Neural progenitor cell (in vitro differentiated cells): ENCODE data around the gene TFDP1.

ENCODE experiments used
- CTCF ChIP-seq: fragments of 200-600 bp; sonication (generic); IDR thresholded peaks from 2 replicates; pipeline ENCODE4 v1.5.1; 2017; ENCODE audit warnings: antibody characterized with exemption, mild to moderate bottlenecking
- EZH2 ChIP-seq: fragments of 200-600 bp; sonication (generic); IDR thresholded peaks from 2 replicates; pipeline ENCODE4 v1.6.1; 2017; ENCODE audit warnings: antibody characterized with exemption, mild to moderate bottlenecking, moderate library complexity
- EZH2phosphoT487 ChIP-seq: fragments of 200-600 bp; sonication (generic); IDR thresholded peaks from 2 replicates; pipeline ENCODE4 v1.6.1; 2017; ENCODE audit warnings: antibody characterized with exemption

DNA sequence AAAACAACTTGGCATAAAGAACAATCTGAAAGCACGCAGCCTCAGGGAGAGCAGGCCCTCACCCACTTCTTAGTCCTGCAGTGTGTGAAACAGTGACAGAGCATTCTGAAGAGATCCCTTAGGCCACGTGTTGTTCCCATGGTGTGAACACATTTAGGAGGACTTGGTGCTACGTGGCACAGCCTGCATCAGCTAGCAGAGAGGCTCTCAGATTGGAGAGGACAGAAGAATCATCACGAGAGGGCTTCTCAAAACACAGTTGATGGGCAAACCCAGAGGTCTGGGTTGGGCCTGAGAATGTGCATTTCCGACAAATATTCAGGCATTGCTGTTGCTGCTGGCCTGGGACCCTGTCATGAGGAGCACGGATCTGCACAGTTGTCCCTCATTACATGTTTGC, 26.1 kb upstream of the TFDP1 start:
- TF ChIP-seq CTCF, result no peak
- no peak for TF ChIP-seq EZH2
- TF ChIP-seq EZH2phosphoT487, result no peak
